Testis (tissue), 5 donors: ENCODE measurements around the gene TDRD1. TPM values are rescaled to one million over a fixed set of nuclear protein-coding genes. Genes with fewer than 3 reads are reported as not detected.

Experiments used
- DNase-seq: peaks from one replicate; pipeline ENCODE4 v3.0.0-alpha.2; 2019
- H3K27ac ChIP-seq, 2 donors: fragments of 200-600 bp; sonication (generic); one replicate each; pipeline ENCODE4 v1.5.1; 2019
- H3K27me3 ChIP-seq: fragments of 200-600 bp; sonication (generic); one replicate; pipeline ENCODE4 v1.5.1; 2019
- H3K36me3 ChIP-seq: fragments of 200-600 bp; sonication (generic); one replicate; pipeline ENCODE4 v1.5.1; 2017; ENCODE audit warnings: low read depth; ENCODE audit errors: missing control alignments
- H3K4me1 ChIP-seq: fragments of 200-600 bp; sonication (generic); one replicate; pipeline ENCODE4 v1.5.1; 2019
- H3K4me3 ChIP-seq, 2 donors: fragments of 200-600 bp; sonication (generic); one replicate each; pipeline ENCODE4 v1.5.1; 2017 to 2019
- H3K9me3 ChIP-seq: fragments of 200-600 bp; sonication (generic); one replicate; pipeline ENCODE4 v1.5.1; 2017
- POLR2A ChIP-seq: fragments of 450-650 bp; IDR thresholded peaks from one replicate; pipeline ENCODE4 v1.6.1; 2017; ENCODE audit warnings: antibody characterized with exemption, mild to moderate bottlenecking, moderate library complexity
- WGBS, 2 donors: methylation state at CpG; one replicate each; pipeline ENCODE4 v1.1.5; 2018; 5-methylcytosine and 5-hydroxymethylcytosine counted together
- intact Hi-C: fragments of 100-400 bp; cut with DNase I; formaldehyde crosslinking; loops from one replicate; pipeline ENCODE4 v1.15.1; 2023; ENCODE audit warnings: low total_unique reads
- long read RNA-seq, 2 donors: transcript quantifications; one replicate each; lab custom pipeline, GENCODE V29; 2026
- polyA plus RNA-seq: library from polyadenylated mRNA; stranded (reverse); fragments of 350-450 nt; fragmentation: Illumina TruSeq; extraction: RNeasy Lipid Tissue Mini Kit (QIAGEN cat#74804); gene quantifications from one replicate; pipeline ENCODE4 v1.2.3, GENCODE V29; 2014; ENCODE audit warnings: low read depth, low replicate concordance; ENCODE audit not compliant: insufficient read depth
- total RNA-seq, 2 donors: library from RNA; depleted of rRNA; stranded (reverse); fragments of >200 nt; gene quantifications; one replicate each; pipeline ENCODE4 v1.2.3, GENCODE V29; 2016
- TF ChIP-seq, protein P1 (sequence below), 3 experiments: fragments of 450-650 bp in 2 of 3; fragments of 200-600 bp in 1 of 3; sonication (generic) in 1 of 3; IDR thresholded peaks; one replicate each; pipeline ENCODE4 v1.5.1; 2016 to 2019; ENCODE audit warnings: antibody characterized with exemption in 3 of 3, mild to moderate bottlenecking in 2 of 3, moderate library complexity in 1 of 3

Gene TDRD1, protein sequence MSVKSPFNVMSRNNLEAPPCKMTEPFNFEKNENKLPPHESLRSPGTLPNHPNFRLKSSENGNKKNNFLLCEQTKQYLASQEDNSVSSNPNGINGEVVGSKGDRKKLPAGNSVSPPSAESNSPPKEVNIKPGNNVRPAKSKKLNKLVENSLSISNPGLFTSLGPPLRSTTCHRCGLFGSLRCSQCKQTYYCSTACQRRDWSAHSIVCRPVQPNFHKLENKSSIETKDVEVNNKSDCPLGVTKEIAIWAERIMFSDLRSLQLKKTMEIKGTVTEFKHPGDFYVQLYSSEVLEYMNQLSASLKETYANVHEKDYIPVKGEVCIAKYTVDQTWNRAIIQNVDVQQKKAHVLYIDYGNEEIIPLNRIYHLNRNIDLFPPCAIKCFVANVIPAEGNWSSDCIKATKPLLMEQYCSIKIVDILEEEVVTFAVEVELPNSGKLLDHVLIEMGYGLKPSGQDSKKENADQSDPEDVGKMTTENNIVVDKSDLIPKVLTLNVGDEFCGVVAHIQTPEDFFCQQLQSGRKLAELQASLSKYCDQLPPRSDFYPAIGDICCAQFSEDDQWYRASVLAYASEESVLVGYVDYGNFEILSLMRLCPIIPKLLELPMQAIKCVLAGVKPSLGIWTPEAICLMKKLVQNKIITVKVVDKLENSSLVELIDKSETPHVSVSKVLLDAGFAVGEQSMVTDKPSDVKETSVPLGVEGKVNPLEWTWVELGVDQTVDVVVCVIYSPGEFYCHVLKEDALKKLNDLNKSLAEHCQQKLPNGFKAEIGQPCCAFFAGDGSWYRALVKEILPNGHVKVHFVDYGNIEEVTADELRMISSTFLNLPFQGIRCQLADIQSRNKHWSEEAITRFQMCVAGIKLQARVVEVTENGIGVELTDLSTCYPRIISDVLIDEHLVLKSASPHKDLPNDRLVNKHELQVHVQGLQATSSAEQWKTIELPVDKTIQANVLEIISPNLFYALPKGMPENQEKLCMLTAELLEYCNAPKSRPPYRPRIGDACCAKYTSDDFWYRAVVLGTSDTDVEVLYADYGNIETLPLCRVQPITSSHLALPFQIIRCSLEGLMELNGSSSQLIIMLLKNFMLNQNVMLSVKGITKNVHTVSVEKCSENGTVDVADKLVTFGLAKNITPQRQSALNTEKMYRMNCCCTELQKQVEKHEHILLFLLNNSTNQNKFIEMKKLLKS
- total RNA-seq = 10 to 100 TPM; 25.7 to 32.3 TPM
- 32.7 TPM for polyA plus RNA-seq
- long read RNA-seq, donor 1 = 0 reads
- long read RNA-seq, donor 2 = 0 reads

DNA sequence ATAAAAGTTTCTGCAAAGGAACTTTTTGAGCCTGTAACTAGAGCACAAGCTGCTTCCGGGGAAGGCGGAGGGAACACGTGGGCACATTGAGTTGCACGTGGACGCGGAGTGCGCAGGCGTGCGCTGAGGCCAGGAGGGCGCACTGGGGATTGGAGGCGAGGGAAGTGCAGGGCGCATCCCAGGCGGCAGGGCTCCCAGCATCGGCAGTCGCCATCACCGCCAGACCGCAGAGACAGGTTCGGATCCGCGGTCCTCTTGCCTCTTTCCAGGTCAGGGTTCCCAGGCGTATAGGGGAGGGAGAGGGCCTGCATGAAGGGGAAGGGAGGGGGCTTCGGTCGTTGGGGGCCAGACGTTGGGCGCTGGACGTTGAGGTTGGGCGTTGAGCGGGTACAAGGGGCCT, at the start of gene TDRD1:
TSS of gene TDRD1 (plus strand) at position 206 of the 400 bp plus-strand sequence. CDS start 8,479 bp downstream, outside the sequence.
- H3K9me3 ChIP-seq = no peaks in the 10 kb centered on the region
- TF ChIP-seq, protein P1, sequence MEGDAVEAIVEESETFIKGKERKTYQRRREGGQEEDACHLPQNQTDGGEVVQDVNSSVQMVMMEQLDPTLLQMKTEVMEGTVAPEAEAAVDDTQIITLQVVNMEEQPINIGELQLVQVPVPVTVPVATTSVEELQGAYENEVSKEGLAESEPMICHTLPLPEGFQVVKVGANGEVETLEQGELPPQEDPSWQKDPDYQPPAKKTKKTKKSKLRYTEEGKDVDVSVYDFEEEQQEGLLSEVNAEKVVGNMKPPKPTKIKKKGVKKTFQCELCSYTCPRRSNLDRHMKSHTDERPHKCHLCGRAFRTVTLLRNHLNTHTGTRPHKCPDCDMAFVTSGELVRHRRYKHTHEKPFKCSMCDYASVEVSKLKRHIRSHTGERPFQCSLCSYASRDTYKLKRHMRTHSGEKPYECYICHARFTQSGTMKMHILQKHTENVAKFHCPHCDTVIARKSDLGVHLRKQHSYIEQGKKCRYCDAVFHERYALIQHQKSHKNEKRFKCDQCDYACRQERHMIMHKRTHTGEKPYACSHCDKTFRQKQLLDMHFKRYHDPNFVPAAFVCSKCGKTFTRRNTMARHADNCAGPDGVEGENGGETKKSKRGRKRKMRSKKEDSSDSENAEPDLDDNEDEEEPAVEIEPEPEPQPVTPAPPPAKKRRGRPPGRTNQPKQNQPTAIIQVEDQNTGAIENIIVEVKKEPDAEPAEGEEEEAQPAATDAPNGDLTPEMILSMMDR (IDR thresholded peaks at IDR 0.05) = no peak
- no peak for TF ChIP-seq POLR2A
- H3K36me3 ChIP-seq = no peaks in the 10 kb centered on the region
- 49 to 64% methylated on average over 28 of the region's 28 CpGs for WGBS, 2 donors
- DNase-seq = peak; percentile 61
- H3K27me3 ChIP-seq = no peaks in the 10 kb centered on the region
- intact Hi-C loops = no loop called here
- H3K4me1 ChIP-seq = no peaks in the 10 kb centered on the region
- peak within 1 kb of the TSS in 1 of 2 donors; percentile 27 for H3K27ac ChIP-seq
- peak within 1 kb of the TSS; percentile 36 to 47 for H3K4me3 ChIP-seq

DNA sequence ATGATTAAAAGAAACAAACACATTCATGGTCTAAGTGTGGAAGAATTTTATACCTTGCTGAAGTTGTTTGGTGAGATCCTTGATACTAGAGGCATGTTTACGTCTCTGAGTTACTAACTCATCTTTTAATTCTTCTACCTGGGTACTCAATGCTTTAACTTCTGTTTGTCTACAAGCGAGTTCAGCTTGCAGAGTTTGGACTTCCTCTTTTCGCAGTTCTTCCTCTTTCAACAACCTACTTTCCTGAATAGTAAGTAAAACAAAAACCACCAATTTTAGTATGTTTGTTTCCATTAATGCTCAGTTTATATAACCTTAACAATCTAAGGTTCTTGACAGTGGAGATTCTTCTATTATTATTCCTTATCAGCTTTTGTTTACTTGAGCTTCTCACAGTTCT, 48.1 kb upstream of the TDRD1 start:
- WGBS, 2 donors = 83 to 93% methylated on average over 3 of the region's 3 CpGs
- no peaks in the 10 kb centered on the region for H3K36me3 ChIP-seq

DNA sequence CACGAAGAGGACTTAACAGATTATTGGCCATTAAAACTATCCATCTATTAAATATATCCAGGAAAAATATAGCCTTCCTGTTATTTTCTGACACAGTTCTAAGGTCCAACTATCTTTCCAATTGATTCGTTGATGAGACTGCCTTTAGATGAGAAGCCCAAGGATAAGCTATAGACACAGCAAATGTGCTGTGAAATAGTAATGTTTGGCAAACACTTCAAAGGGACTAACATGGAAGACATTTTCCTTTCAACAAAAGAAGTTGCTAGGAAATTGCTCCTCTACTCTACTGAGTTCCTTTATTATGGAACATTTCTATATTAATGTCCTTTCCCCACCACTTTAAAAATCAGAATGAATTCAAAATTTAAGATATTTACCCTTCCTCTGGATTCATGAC, 43.7 kb upstream of the TDRD1 start:
- no peaks in the 10 kb centered on the region for H3K4me1 ChIP-seq
- H3K4me3 ChIP-seq = no peak overlapping the region
- intact Hi-C loops = no loop called here
- 85 to 94% methylated on average over 2 of the region's 2 CpGs for whole genome bisulfite sequencing, 2 donors
- no peak for DNase-seq
- H3K9me3 ChIP-seq = no peaks in the 10 kb centered on the region
- no peaks in the 10 kb centered on the region for H3K36me3 ChIP-seq
- H3K27me3 ChIP-seq = no peaks in the 10 kb centered on the region
- no peak overlapping the region for H3K27ac ChIP-seq
- no peak for TF ChIP-seq POLR2A
- TF ChIP-seq, protein P1 (IDR thresholded peaks at IDR 0.05) = no peak

More for the DNA sequence above, 48.1 kb upstream of the TDRD1 start:
- Histone ChIP-seq H3K4me1 (no peaks in the 10 kb centered on the region), H3K27ac (no peak overlapping the region), H3K4me3 (no peak overlapping the region), H3K9me3 (no peaks in the 10 kb centered on the region), H3K27me3 (no peaks in the 10 kb centered on the region)
- intact Hi-C loops = no loop called here
- TF ChIP-seq POLR2A = no peak
- TF ChIP-seq, protein P1 (IDR thresholded peaks at IDR 0.05) = no peak
- no peak for DNase-seq

DNA sequence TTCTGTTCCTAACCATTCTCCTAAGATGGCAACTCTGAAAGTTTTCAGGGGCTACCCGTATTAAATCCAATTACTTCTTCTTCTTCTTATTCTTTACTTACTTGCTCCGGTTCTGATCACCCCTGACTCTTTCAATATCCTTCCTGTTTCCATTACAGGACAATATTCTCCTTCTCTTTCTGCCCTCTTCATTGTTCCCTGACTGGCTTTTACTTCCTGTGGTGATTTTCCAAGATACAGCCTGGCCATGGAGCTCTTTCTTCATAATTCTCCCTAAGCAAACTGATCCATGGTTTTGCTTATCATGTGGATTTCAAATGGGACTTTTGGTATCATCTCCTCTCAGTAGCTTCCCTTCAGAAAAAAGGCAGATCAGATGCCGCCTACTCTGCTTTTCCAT, 40.6 kb upstream of the TDRD1 start:
- Histone ChIP-seq H3K27ac (no peak overlapping the region), H3K27me3 (no peaks in the 10 kb centered on the region), H3K36me3 (no peaks in the 10 kb centered on the region), H3K9me3 (no peaks in the 10 kb centered on the region), H3K4me3 (no peak overlapping the region), H3K4me1 (no peaks in the 10 kb centered on the region)
- WGBS, 2 donors = 85 to 95% methylated on average over 3 of the region's 3 CpGs
- TF ChIP-seq POLR2A = no peak
- TF ChIP-seq, protein P1 (IDR thresholded peaks at IDR 0.05) = no peak
- intact Hi-C loops = no loop called here
- DNase-seq = no peak
